ENCODE results near the gene GALNT2. TPM values are rescaled to one million over a fixed set of nuclear protein-coding genes. Genes with fewer than 3 reads are reported as not detected.

The GALNT2 gene
- total and polyA plus RNA-seq, 4 donors: 47.5 to 182 (median 114) TPM

DNA sequence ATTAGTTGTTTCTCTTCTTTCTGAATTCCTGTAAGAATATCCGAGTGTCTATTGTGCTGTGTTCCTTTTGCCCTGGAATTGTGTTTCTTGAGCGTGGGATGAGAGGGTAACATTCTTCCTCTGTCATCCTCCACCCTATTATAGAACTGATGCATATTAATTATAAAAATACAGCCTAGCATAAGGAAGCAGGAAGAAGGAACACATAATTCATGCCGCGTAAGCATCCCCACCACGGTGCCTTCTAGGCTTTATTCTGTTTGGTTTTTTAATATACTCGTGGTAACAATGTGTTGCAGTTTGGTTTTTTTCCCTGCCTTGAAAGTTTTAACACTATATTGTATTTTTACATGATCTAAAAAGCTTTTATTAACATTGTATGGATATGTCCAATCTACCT is 65.7 kb downstream of the GALNT2 start:
- Histone ChIP-seq H3K9me3 (ENCODE audit: control insufficient read depth in 4 of 4, low read length in 3 of 4) (no peaks in the 10 kb centered on the region), H3K27ac (ENCODE audit: low read depth in 1 of 2, low read length in 2 of 2) (no peak overlapping the region), H3K4me1 (ENCODE audit: control insufficient read depth in 4 of 4, insufficient read depth in 4 of 4, low read length in 3 of 4) (peaks cover 7 to 32% (median 30%) of the 10 kb centered on the region in 4 donors), H3K4me3 (ENCODE audit: low read depth in 1 of 3, low read length in 3 of 3) (no peak overlapping the region), H3K27me3 (ENCODE audit: control insufficient read depth in 4 of 4, insufficient read depth in 4 of 4, low read length in 3 of 4) (no peaks in the 10 kb centered on the region), H3K36me3 (ENCODE audit: control insufficient read depth in 4 of 4, insufficient read depth in 3 of 4, low read depth in 1 of 4, low read length in 3 of 4) (peaks cover 0 to 3% (median 0%) of the 10 kb centered on the region in 4 donors), H3K9ac (ENCODE audit: low read depth in 1 of 2, low read length in 2 of 2) (no peak overlapping the region)
- no peak for DNase-seq (ENCODE audit: low spot score)
- 74% methylated on average over 6 of the region's 6 CpGs for WGBS
- TF ChIP-seq HNF4G (IDR thresholded peaks at IDR 0.05): no peak
- TF ChIP-seq RXRA (IDR thresholded peaks at IDR 0.05): no peak
- TF ChIP-seq, protein P1, sequence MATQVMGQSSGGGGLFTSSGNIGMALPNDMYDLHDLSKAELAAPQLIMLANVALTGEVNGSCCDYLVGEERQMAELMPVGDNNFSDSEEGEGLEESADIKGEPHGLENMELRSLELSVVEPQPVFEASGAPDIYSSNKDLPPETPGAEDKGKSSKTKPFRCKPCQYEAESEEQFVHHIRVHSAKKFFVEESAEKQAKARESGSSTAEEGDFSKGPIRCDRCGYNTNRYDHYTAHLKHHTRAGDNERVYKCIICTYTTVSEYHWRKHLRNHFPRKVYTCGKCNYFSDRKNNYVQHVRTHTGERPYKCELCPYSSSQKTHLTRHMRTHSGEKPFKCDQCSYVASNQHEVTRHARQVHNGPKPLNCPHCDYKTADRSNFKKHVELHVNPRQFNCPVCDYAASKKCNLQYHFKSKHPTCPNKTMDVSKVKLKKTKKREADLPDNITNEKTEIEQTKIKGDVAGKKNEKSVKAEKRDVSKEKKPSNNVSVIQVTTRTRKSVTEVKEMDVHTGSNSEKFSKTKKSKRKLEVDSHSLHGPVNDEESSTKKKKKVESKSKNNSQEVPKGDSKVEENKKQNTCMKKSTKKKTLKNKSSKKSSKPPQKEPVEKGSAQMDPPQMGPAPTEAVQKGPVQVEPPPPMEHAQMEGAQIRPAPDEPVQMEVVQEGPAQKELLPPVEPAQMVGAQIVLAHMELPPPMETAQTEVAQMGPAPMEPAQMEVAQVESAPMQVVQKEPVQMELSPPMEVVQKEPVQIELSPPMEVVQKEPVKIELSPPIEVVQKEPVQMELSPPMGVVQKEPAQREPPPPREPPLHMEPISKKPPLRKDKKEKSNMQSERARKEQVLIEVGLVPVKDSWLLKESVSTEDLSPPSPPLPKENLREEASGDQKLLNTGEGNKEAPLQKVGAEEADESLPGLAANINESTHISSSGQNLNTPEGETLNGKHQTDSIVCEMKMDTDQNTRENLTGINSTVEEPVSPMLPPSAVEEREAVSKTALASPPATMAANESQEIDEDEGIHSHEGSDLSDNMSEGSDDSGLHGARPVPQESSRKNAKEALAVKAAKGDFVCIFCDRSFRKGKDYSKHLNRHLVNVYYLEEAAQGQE (IDR thresholded peaks at IDR 0.05): no peak
- TF ChIP-seq HNF4A (conservative IDR thresholded peaks at IDR 0.05): no peak
- no peak for TF ChIP-seq CTCF (IDR thresholded peaks at IDR 0.05; ENCODE audit: low read depth, low read length, missing input control)
- TF ChIP-seq MAX (IDR thresholded peaks at IDR 0.05): no peak
- TF ChIP-seq JUND (IDR thresholded peaks at IDR 0.05): no peak
- TF ChIP-seq RAD21 (IDR thresholded peaks at IDR 0.05): no peak

DNA sequence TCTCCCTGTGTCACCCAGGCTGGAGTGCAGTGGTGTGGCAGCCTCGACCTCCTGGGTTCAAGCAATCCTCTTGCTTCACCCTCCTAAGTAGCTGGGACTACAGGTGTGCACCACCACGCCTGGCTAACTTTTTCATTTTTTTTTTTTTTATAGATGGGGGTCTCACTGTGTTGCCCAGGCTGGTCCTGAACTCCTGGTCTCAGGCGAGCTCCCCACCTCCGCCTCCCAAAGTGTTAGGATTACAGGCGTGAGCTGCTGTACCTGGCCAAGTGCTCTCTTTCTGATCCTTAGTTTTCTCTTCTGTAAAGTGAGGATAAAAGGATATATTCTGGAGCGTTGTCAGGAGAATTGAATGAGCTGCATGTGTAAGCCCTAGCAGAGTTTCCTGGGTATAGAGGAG is 68.7 kb downstream of the GALNT2 start:
- Histone ChIP-seq H3K4me3 (ENCODE audit: low read depth in 1 of 3, low read length in 3 of 3) (no peak overlapping the region), H3K27me3 (ENCODE audit: control insufficient read depth in 4 of 4, insufficient read depth in 4 of 4, low read length in 3 of 4) (no peaks in the 10 kb centered on the region), H3K27ac (ENCODE audit: low read depth in 1 of 2, low read length in 2 of 2) (no peak overlapping the region), H3K36me3 (ENCODE audit: control insufficient read depth in 4 of 4, insufficient read depth in 3 of 4, low read depth in 1 of 4, low read length in 3 of 4) (peaks cover 0 to 5% (median 0%) of the 10 kb centered on the region in 4 donors), H3K9me3 (ENCODE audit: control insufficient read depth in 4 of 4, low read length in 3 of 4) (no peaks in the 10 kb centered on the region), H3K9ac (ENCODE audit: low read depth in 1 of 2, low read length in 2 of 2) (no peak overlapping the region), H3K4me1 (ENCODE audit: control insufficient read depth in 4 of 4, insufficient read depth in 4 of 4, low read length in 3 of 4) (peaks cover 15 to 43% (median 36%) of the 10 kb centered on the region in 4 donors)
- no peak for DNase-seq (ENCODE audit: low spot score)
- no peak for TF ChIP-seq MAX (IDR thresholded peaks at IDR 0.05)
- no peak for TF ChIP-seq HNF4G (IDR thresholded peaks at IDR 0.05)
- TF ChIP-seq, protein P2, sequence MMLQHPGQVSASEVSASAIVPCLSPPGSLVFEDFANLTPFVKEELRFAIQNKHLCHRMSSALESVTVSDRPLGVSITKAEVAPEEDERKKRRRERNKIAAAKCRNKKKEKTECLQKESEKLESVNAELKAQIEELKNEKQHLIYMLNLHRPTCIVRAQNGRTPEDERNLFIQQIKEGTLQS (IDR thresholded peaks at IDR 0.05): no peak
- TF ChIP-seq CTCF (IDR thresholded peaks at IDR 0.05; ENCODE audit: low read depth, low read length, missing input control): no peak
- no peak for TF ChIP-seq FOXA2 (IDR thresholded peaks at IDR 0.05)
- TF ChIP-seq GABPA (IDR thresholded peaks at IDR 0.05 in 1 of 2, conservative IDR thresholded peaks at IDR 0.05 in 1 of 2): no peak
- TF ChIP-seq TAF1 (conservative IDR thresholded peaks at IDR 0.05): no peak
- TF ChIP-seq SP1 (IDR thresholded peaks at IDR 0.05): no peak
- TF ChIP-seq, protein P3, sequence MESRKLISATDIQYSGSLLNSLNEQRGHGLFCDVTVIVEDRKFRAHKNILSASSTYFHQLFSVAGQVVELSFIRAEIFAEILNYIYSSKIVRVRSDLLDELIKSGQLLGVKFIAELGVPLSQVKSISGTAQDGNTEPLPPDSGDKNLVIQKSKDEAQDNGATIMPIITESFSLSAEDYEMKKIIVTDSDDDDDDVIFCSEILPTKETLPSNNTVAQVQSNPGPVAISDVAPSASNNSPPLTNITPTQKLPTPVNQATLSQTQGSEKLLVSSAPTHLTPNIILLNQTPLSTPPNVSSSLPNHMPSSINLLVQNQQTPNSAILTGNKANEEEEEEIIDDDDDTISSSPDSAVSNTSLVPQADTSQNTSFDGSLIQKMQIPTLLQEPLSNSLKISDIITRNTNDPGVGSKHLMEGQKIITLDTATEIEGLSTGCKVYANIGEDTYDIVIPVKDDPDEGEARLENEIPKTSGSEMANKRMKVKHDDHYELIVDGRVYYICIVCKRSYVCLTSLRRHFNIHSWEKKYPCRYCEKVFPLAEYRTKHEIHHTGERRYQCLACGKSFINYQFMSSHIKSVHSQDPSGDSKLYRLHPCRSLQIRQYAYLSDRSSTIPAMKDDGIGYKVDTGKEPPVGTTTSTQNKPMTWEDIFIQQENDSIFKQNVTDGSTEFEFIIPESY (IDR thresholded peaks at IDR 0.05): no peak
- TF ChIP-seq RAD21 (IDR thresholded peaks at IDR 0.05): no peak
- TF ChIP-seq, protein P1 (IDR thresholded peaks at IDR 0.05): no peak
- TF ChIP-seq RXRA (IDR thresholded peaks at IDR 0.05): no peak
- no peak for TF ChIP-seq NR2F2 (IDR thresholded peaks at IDR 0.05)
- 98% methylated on average over 6 of the region's 6 CpGs for WGBS
